ENCODE results near the gene TMEM151B.

GRCh38 chr6:44223319-44224028 is 46.8 kb upstream of the TMEM151B start, which contains the start of gene SLC29A1:
- TF ChIP-seq CTCF (IDR thresholded peaks at IDR 0.05) (peak in 3 of 4 experiments; percentile 23 to 34 (median 24)), POLR2A (IDR thresholded peaks at IDR 0.05) (peak; percentile 53 to 65)
